ENCODE measurements around the gene HOXB4.

- TF ChIP-seq CTCF (IDR thresholded peaks at IDR 0.05; ENCODE audit: low read depth, low read length), result no peak
- TF ChIP-seq POLR2A (IDR thresholded peaks at IDR 0.05; ENCODE audit: extremely low read depth, insufficient read length), result no peak
- TF ChIP-seq MYC (IDR thresholded peaks at IDR 0.05; ENCODE audit: low read depth, low read length), result no peak
These were observed 30.3 kb upstream of the HOXB4 start for GRCh38 chr17:48608494-48608834.
